HG02798 (cell line): Measurements from ENCODE around the gene HERC2.
"Not testable (repeated sequence)": the region's sequence is repeated elsewhere in the genome, so short reads cannot be mapped to it uniquely, and the experiment has no call there.

Experiments
- ATAC-seq: cut with Tn5 transposase; IDR thresholded peaks from one replicate; pipeline ENCODE4 v1.9.1; 2021; ENCODE audit warnings: mild to moderate bottlenecking; ENCODE audit not compliant: unreplicated experiment, poor library complexity

Gene HERC2

GRCh38 chr15:28322129-28322588 lies at the start of gene HERC2:
Gene HERC2, minus strand, starts transcription at chr15:28322179. Its CDS starts 746 bp downstream, at chr15:28321433.
- not testable (repeated sequence) for ATAC-seq

DNA sequence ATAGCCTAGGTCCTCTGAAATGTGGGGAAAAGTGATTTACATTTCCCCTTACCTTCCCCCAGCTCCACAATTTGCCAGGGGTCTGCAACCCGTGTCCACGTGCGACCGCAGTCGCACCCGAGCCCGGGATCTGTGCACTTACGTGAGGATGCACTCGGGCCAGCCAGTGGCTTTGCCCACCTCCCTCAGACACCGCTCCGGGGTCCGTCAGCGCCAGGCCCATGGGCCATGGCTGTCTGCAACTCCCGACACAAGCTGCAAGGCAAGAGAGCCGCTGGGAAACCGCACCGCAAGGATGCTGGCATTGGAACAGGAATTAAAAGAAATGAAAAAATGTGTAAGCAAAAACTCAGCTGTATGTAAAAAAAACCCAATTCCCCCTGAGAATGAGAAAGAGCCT lies 43.5 kb upstream of the HERC2 start:
- ATAC-seq = not testable (repeated sequence)

DNA sequence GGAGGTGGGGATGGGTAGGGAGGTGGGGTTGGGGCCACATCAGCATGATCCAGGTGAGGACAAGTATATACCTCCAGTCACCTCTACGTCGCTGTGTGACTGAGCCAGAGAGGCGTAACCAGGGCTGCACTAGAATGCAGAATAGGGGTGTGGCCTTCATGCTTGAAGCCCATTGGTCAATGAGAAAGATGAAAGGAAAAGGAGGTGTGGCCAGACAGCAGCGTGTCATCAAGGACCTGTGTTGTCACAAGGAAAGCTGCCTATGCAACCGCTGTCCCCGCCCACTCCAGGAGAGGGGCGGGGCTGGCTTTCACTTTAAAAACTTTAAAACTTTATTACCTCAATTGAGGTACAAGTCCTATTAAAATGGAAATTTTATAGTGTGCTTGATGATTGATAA lies 36.0 kb upstream of the HERC2 start, which contains the start of gene GOLGA6L24:
Gene GOLGA6L24 (minus strand): TSS at position 101 of the 400 bp plus-strand sequence. CDS start 61 bp downstream, at position 40.
- not testable (repeated sequence) for ATAC-seq

- ATAC-seq = not testable (repeated sequence)
Measured at GRCh38 chr15:28321358-28322078, 461 bp downstream of the HERC2 start.

- not testable (repeated sequence) for ATAC-seq
Measured at GRCh38 chr15:28319725-28320124, 2.3 kb downstream of the HERC2 start.

- not testable (repeated sequence) for ATAC-seq
Measured at GRCh38 chr15:28318828-28319227, 3.2 kb downstream of the HERC2 start.

DNA sequence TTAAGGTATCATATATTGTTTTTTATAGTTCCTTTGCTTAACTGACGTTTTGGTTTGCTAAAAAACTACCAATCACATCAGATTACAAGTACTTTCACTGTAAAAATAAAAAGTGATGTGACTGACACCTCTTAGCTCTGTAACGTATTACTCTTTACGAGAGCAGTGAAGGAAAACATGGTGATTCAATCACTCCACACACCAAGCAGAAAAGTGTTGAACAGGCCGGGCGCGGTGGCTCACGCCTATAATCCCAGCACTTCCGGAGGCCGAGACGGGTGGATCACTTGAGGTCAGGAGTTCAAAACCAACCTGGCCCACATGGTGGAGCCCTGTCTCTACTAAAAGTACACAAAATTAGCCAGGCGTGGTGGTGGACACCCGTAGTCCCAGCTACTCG lies 3.9 kb downstream of the HERC2 start:
- not testable (repeated sequence) for ATAC-seq

- not testable (repeated sequence) for ATAC-seq
Measured at GRCh38 chr15:28316958-28317357, 5.0 kb downstream of the HERC2 start.

GRCh38 chr15:28310454-28310853 lies 11.5 kb downstream of the HERC2 start:
- not testable (repeated sequence) for ATAC-seq

DNA sequence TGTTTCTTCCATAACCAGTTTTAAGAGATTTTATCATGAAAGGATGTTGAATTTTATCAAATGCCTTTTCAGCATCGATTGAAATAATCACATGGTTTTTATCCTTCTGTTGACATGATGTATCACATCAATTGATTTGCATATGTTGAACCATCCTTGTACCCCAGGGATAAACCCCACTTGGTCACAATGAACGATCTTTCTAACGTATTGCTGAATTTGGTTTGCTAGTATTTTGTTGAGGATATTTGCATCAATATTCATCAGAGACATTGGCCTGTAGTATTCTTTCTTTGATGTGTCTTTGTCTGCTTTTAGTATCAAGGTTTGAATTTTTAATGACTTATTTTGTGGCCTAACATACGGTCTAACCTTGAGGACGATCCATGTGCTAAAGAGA lies 13.3 kb downstream of the HERC2 start:
- ATAC-seq = not testable (repeated sequence)

DNA sequence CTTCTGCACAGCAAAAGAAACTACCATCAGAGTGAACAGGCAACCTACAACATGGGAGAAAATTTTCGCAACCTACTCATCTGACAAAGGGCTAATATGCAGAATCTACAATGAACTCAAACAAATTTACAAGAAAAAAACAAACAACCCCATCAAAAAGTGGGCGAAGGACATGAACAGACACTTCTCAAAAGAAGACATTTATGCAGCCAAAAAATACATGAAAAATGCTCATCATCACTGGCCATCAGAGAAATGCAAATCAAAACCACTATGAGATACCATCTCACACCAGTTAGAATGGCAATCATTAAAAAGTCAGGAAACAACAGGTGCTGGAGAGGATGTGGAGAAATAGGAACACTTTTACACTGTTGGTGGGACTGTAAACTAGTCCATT lies 16.3 kb downstream of the HERC2 start:
- ATAC-seq = not testable (repeated sequence)

DNA sequence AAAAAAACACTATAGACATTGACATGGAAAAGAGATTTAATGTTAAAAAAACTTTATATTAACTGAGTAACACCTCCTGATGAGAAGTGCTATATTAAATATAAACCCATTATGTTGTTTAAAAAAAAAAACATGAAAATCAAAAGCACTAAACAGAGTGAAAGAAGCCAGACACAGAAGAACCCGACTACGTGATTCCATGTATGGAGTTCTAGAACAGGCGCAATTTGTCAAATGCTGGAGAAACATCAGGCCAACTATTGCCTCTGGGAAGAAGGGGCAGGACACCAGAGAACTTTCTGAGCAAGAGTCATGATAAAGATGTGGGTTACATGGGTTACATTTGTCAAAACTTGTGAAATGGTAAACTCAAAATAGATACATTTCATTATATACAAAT lies 24.5 kb downstream of the HERC2 start:
- not testable (repeated sequence) for ATAC-seq

GRCh38 chr15:28296814-28297213 lies 25.2 kb downstream of the HERC2 start:
- peak; percentile 60 for ATAC-seq

DNA sequence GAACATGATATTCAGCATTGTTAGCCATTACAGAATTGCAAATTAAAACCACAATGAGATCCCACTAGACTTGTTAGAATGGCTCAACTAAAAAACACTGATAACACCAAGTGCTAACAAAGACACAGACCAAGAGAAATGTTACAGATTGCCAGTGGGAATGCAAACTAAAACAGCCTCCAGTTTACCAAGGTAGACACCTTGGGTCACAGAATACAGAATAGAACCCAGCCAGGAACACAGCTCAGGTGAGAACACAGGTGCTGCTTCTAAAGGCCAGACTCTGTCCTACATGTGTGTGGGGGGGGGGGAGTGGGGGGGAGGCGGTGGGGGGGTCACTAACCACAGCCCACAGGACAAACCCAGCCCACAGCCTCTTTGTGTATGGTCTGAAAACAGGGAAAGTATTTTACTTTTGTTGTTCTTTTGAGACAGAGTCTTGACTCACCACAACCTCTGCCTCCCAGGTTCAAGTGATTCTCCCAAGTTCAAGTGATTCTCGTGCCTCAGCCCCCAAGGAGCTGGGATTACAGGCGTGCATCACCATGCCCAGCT lies 26.9 kb downstream of the HERC2 start:
- ATAC-seq = not testable (repeated sequence)

GRCh38 chr15:28294560-28294959 lies 27.4 kb downstream of the HERC2 start:
- ATAC-seq = not testable (repeated sequence)

DNA sequence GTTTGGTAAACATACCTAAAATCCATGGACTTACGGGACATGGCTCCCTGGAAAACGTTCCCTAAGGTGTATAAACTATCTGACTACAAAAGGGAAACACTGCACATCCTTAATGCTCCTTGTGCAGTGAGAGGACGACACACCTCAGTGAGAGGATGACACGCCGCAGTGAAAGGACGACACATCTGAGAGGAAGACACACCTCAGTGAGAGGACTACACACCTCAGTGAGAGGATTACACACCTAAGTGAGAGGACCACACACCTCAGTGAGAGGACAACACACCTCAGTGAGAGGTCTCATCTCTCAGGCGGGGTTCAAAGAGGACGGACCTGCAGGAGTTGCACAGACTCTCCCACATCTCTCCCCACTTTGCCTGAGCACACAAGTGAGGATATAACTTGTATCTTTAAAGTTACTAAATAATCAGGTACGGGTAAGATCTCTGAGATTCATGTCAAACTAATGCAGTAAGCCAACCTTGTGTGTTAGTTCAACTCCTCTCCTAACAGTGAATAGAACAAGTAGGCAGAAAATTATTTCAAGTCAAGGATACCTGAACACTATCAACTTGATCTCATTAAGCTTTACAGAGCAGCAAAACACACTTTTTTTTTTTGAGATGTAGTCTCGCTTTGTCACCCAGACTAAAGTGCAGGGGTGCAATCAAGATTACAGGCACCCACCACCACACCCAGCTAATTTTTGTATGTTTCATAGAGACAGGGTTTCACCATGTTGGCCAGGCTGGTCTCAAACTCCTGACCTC lies 32.1 kb downstream of the HERC2 start:
- ATAC-seq = no peak

GRCh38 chr15:28288830-28289693 lies 32.9 kb downstream of the HERC2 start:
- peak; percentile 78 for ATAC-seq

DNA sequence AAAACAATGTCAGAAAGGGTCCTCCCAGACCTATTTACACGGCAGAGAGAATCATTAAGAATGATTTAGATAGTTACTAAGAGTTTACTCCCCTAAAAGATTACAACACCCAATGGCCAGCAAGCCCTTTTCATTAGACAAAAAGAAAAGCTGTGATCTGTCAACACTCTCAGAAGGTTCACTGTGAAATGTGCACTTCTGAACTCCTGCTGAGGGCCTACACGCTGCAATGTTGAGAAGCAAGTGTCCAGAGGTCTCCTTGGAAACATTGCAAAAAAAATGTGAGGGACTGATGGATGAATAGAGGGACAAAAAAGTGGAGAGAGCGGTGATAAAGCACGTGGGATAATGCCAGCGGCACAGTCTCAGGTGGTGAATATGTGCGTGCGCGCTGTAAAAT lies 35.3 kb downstream of the HERC2 start:
- ATAC-seq = not testable (repeated sequence)

GRCh38 chr15:28286031-28286430 lies 35.9 kb downstream of the HERC2 start:
- no peak for ATAC-seq

GRCh38 chr15:28281876-28282275 lies 40.1 kb downstream of the HERC2 start:
- ATAC-seq = no peak
